Cardiac fibroblast (primary cell): ENCODE measurements around the gene SEMA4B.
A peak's percentile ranks its signal among the peaks of the same experiment; 100 is the strongest.

Experiments used
- DNase-seq, 2 donors: peaks; one replicate each; pipeline versions ENCODE4 v3.0.0 to v3.0.0-alpha.2; 2010; ENCODE audit warnings: low read depth in 2 of 2
- H3K4me3 ChIP-seq, 2 donors: replicated peaks in 1 of 2; 1 replicate in 1 of 2; 2 replicates in 1 of 2; pipeline ENCODE4 v1.5.1; 2011; ENCODE audit warnings: low read depth in 2 of 2, low read length in 2 of 2, mild to moderate bottlenecking in 2 of 2, moderate library complexity in 1 of 2
- TF ChIP-seq, protein P1 (sequence below): IDR thresholded peaks from one replicate; pipeline ENCODE4 v1.5.1; 2011; ENCODE audit warnings: low read depth, mild to moderate bottlenecking, low read length, inconsistent platforms

Gene SEMA4B

DNA sequence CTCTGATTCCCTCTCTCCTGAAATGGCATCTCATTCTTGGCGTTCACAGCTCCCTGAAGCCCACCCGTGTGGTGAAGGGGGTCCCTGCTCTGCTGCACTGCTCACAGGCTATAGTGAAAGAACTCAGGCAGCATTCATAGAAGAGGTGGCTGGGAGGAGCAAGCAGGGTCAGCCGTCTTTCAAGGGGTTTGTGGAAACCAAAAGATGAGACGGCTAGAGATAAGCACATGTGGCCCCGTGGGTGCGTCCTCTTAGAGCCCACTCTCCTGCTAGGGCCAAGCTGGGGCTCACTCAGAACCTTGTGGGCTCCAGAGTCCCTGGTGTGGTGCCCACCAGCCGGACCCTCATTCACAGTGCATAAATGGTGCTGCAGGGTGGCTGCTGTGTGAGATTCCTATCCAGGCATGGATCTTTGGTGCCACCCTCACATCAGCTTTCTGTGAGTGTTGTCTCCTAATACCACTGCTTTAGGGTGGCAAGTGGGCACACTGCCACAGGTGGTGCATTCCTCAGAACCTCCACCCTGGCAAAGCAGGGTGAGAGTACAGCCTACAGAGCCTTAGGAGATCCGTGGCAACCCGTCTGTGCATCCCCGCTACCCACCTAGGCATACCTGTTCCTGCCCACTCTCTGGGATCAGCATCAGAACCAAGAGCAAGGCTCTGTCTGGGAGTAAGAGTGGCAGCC lies 11.2 kb upstream of the SEMA4B start:
- no peak for DNase-seq
- TF ChIP-seq, protein P1, sequence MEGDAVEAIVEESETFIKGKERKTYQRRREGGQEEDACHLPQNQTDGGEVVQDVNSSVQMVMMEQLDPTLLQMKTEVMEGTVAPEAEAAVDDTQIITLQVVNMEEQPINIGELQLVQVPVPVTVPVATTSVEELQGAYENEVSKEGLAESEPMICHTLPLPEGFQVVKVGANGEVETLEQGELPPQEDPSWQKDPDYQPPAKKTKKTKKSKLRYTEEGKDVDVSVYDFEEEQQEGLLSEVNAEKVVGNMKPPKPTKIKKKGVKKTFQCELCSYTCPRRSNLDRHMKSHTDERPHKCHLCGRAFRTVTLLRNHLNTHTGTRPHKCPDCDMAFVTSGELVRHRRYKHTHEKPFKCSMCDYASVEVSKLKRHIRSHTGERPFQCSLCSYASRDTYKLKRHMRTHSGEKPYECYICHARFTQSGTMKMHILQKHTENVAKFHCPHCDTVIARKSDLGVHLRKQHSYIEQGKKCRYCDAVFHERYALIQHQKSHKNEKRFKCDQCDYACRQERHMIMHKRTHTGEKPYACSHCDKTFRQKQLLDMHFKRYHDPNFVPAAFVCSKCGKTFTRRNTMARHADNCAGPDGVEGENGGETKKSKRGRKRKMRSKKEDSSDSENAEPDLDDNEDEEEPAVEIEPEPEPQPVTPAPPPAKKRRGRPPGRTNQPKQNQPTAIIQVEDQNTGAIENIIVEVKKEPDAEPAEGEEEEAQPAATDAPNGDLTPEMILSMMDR = no peak
- no peak overlapping the region for H3K4me3 ChIP-seq

DNA sequence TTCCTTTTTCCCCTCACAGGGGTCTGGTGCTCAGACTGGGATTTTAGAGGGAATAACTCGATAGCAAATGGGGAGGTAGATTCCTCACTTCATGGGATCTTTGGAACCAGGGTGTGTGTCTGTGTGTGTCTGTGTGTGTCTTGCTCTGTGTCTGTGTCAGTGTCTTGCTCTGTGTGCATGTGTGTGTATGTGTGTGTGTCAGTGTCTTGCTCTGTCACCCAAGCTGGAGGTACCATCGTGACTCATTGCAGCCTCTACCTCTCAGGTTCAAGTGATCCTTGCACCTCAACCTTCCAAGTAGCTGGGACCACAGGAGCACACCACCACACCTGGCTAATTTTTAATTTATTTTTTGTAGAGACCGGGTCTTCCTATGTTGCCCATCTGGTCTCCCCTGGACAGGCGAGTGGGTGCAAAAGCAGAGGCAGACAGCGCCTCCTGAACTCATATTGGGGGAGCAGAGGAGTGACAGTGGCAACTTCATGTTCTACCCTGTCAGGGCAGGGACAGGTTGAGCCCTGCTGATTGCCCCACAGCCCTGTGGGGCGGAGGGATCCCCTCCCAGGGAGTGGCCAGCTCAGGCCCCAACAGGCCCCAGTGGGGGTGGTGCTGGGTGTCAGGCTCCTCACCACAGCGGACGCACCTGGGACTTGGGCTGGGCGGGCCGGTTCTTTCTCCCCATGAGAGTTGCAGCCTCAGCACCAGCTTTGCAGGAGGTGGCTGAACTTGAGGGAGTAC lies 10.4 kb upstream of the SEMA4B start:
- TF ChIP-seq, protein P1 = no peak
- DNase-seq = no peak
- H3K4me3 ChIP-seq = no peak overlapping the region

DNA sequence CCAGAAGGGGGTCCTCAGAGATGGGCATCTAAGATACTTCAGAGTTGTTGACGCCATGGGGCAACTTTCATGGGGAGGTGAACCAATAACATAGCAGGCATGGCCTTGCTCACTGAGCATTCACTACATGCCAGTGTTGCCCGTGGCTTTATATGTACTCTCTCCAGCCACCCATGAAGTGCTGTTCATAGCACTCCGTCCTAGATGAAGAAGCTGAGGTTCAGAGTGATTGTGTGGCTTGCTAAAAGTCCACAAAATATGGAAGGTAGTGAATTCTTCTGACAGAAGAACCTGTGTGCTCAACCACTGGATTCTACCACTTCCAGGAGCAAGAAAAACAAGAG lies 9.8 kb upstream of the SEMA4B start:
- TF ChIP-seq, protein P1 = no peak
- DNase-seq = no peak
- no peak overlapping the region for H3K4me3 ChIP-seq

DNA sequence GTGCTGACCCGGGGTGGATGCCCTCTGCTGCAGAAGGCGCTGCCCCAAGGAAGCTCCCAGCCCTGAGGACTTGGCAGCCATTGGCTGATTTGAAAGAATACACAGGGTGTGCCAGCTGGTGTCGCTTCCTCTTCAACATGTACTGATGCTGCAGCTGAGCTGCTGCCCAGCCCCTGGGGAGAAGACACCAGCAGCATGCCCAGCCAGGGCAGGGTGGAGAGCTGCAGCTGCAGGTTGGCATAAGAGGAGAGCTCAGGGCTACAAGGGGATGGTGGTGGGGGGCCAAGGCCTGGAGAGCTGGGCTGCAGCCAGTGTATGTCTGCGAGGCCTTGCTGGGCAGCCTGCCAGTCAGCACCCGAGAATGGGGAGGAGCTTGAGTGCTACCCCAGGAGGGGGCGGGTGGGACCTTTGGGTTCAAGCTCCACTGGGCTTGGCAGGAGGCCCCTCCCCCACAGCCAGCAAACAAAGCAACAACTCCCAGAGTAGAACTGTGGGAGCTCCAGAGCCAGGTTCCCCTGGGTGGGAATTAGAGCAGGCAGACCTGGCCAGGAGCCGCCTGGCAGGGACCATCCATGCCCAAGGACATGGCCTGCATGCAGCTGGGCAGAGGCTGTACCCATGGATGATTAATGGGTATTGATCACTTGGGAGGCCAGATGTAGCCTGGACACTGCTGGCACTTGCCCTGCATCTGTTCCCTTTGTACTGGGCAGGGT lies 9.2 kb upstream of the SEMA4B start:
- peak in 1 of 2 donors; percentile 84 for DNase-seq
- no peak overlapping the region for H3K4me3 ChIP-seq
- TF ChIP-seq, protein P1 = no peak

DNA sequence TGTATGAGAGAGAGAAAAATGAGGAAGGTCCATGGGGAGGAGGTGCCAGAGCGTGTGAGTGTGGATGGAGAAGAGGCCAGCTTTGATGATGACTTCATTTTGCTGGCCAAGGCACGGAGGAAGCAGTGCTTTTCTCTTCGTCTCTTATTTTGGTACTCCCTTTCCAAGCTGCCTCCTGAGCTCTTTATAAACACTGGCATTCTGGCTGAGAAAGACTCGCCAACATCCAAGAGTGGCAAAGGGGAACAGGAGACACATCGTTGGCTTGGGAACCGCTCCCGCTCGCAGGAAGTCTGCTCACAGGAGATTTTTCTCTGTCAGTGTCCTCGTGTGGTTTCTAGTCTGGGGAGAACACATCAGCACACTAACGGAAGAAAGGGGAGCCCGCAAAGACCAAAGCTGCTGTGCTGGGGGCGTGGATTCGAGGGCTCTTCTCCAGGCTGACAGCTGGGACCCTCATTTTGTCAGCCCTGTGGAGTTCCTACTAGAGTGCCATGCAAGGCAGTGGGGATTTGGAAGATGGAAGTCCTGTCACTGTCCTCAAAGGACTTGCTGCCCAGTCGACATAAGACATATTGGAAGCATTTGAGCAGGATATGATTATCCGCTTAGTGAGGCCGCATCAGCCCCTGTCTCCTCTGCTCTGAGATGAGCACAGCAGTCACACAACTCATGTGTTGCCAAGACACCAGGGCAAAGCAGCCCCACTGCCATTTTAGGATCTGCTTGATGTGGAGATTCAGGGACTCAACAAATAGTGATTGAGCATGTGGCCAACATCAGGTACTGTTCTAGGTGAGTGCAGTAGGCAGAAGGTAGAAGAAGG lies 8.0 kb upstream of the SEMA4B start:
- TF ChIP-seq, protein P1 = no peak
- DNase-seq = no peak
- H3K4me3 ChIP-seq = no peak overlapping the region

DNA sequence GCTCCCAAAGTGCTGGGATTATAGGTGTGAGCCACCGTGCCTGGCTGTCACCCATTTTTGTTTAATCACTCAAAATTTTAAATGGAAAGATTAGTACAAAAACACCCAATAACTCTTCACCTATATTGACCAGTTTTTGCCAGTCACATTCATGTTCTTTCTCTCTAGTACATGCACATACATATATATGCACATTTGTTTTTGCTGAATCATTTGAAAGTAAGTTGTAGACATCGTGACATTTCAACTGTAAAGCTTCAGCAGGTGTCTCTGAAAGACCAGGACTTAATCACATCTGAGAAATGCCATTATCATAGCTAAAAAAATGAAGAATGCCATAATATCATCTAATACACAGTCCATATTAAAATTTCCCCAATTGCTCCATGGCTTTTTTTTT lies 6.5 kb upstream of the SEMA4B start:
- TF ChIP-seq, protein P1 = no peak
- no peak overlapping the region for H3K4me3 ChIP-seq
- DNase-seq = no peak
